ENCODE data around the gene TANC2. TPM values are rescaled to one million over a fixed set of nuclear protein-coding genes. Genes with fewer than 3 reads are reported as not detected.

The TANC2 gene
- total RNA-seq, 3 donors from 2014 or later (not counting 1 experiment from before 2014, with no cell fraction given): 53.9 to 59.9 (median 59.4) TPM

GRCh38 chr17:62925267-62925836 lies 40.7 kb upstream of the TANC2 start:
- DNase-seq (no peak), ATAC-seq (no peak)
- Histone ChIP-seq H3K27ac (ENCODE audit: low read length) (no peak overlapping the region), H3K27me3 (ENCODE audit: control insufficient read depth, insufficient read depth, low read length) (no peaks in the 10 kb centered on the region), H3K4me3 (ENCODE audit: low read length) (no peak overlapping the region), H3K9me3 (ENCODE audit: control insufficient read depth, insufficient read depth, low read length) (no peaks in the 10 kb centered on the region), H3K36me3 (ENCODE audit: control insufficient read depth, insufficient read depth, low read length) (no peaks in the 10 kb centered on the region), H3K4me1 (ENCODE audit: control insufficient read depth, insufficient read depth, low read length) (no peaks in the 10 kb centered on the region)
- TF ChIP-seq CTCF (IDR thresholded peaks at IDR 0.05): no peak
- 91% methylated on average over 3 of the region's 3 CpGs for WGBS (ENCODE audit: insufficient coverage)
- peaks cover 2 to 13% of the 10 kb centered on the region in 2 donors for H3K27me3 Mint-ChIP-seq (ENCODE audit: low read depth in 2 of 2)
- no peaks in the 10 kb centered on the region for H3K36me3 Mint-ChIP-seq
- H3K9me3 Mint-ChIP-seq: no peaks in the 10 kb centered on the region
- no peak overlapping the region for H3K4me3 Mint-ChIP-seq
- no peak overlapping the region for H3K27ac Mint-ChIP-seq
- intact Hi-C loops (cut with micrococcal nuclease): no loop called here
- H3K4me1 Mint-ChIP-seq: no peaks in the 10 kb centered on the region

GRCh38 chr17:62927083-62927482 lies 39.0 kb upstream of the TANC2 start:
- intact Hi-C loops (cut with micrococcal nuclease): no loop called here
- H3K4me1 ChIP-seq (ENCODE audit: control insufficient read depth, insufficient read depth, low read length): no peaks in the 10 kb centered on the region
- H3K4me3 ChIP-seq (ENCODE audit: low read length): no peak overlapping the region
- peaks cover 4 to 6% of the 10 kb centered on the region in 2 donors for H3K27me3 Mint-ChIP-seq (ENCODE audit: low read depth in 2 of 2)
- no peaks in the 10 kb centered on the region for H3K27me3 ChIP-seq (ENCODE audit: control insufficient read depth, insufficient read depth, low read length)
- H3K9me3 Mint-ChIP-seq: no peaks in the 10 kb centered on the region
- no peak for ATAC-seq
- TF ChIP-seq CTCF (IDR thresholded peaks at IDR 0.05): no peak
- no peak for DNase-seq
- H3K27ac ChIP-seq (ENCODE audit: low read length): no peak overlapping the region
- H3K4me1 Mint-ChIP-seq: no peaks in the 10 kb centered on the region
- no peaks in the 10 kb centered on the region for H3K36me3 Mint-ChIP-seq
- no peak overlapping the region for H3K27ac Mint-ChIP-seq
- H3K4me3 Mint-ChIP-seq: no peak overlapping the region
- H3K9me3 ChIP-seq (ENCODE audit: control insufficient read depth, insufficient read depth, low read length): no peaks in the 10 kb centered on the region
- H3K36me3 ChIP-seq (ENCODE audit: control insufficient read depth, insufficient read depth, low read length): no peaks in the 10 kb centered on the region
- WGBS (ENCODE audit: insufficient coverage): 94% methylated on average over 4 of the region's 6 CpGs

- Histone ChIP-seq H3K4me1 (ENCODE audit: control insufficient read depth, insufficient read depth, low read length) (no peaks in the 10 kb centered on the region), H3K9me3 (ENCODE audit: control insufficient read depth, insufficient read depth, low read length) (no peaks in the 10 kb centered on the region), H3K27me3 (ENCODE audit: control insufficient read depth, insufficient read depth, low read length) (no peaks in the 10 kb centered on the region), H3K4me3 (ENCODE audit: low read length) (no peak overlapping the region), H3K36me3 (ENCODE audit: control insufficient read depth, insufficient read depth, low read length) (no peaks in the 10 kb centered on the region), H3K27ac (ENCODE audit: low read length) (no peak overlapping the region)
- Mint-ChIP-seq H3K4me1 (no peaks in the 10 kb centered on the region), H3K4me3 (no peak overlapping the region), H3K27ac (no peak overlapping the region), H3K36me3 (no peaks in the 10 kb centered on the region), H3K27me3 (ENCODE audit: low read depth in 2 of 2) (peaks cover 9 to 16% of the 10 kb centered on the region in 2 donors), H3K9me3 (no peaks in the 10 kb centered on the region)
- DNase-seq (no peak), ATAC-seq (no peak)
- intact Hi-C loops (cut with micrococcal nuclease): no loop called here
- WGBS (ENCODE audit: insufficient coverage): 87% methylated on average over 2 of the region's 2 CpGs
- TF ChIP-seq CTCF (IDR thresholded peaks at IDR 0.05): no peak
These were observed 36.7 kb upstream of the TANC2 start for GRCh38 chr17:62929320-62929719.

GRCh38 chr17:62931101-62931500 lies 34.9 kb upstream of the TANC2 start:
- Mint-ChIP-seq H3K9me3 (no peaks in the 10 kb centered on the region), H3K4me1 (no peaks in the 10 kb centered on the region)

More at GRCh38 chr17:62931101-62931500, 34.9 kb upstream of the TANC2 start:
- Mint-ChIP-seq H3K27ac (no peak overlapping the region), H3K4me3 (no peak overlapping the region), H3K27me3 (ENCODE audit: low read depth in 2 of 2) (peaks cover 16 to 26% of the 10 kb centered on the region in 2 donors), H3K36me3 (no peaks in the 10 kb centered on the region)
- Histone ChIP-seq H3K36me3 (ENCODE audit: control insufficient read depth, insufficient read depth, low read length) (no peaks in the 10 kb centered on the region), H3K27ac (ENCODE audit: low read length) (no peak overlapping the region), H3K4me3 (ENCODE audit: low read length) (no peak overlapping the region), H3K9me3 (ENCODE audit: control insufficient read depth, insufficient read depth, low read length) (no peaks in the 10 kb centered on the region), H3K4me1 (ENCODE audit: control insufficient read depth, insufficient read depth, low read length) (no peaks in the 10 kb centered on the region), H3K27me3 (ENCODE audit: control insufficient read depth, insufficient read depth, low read length) (peaks cover 4% of the 10 kb centered on the region)
- no peak for DNase-seq
- TF ChIP-seq CTCF (IDR thresholded peaks at IDR 0.05): no peak
- 100% methylated on average over 1 of the region's 1 CpG for WGBS (ENCODE audit: insufficient coverage)
- ATAC-seq: no peak
- intact Hi-C loops (cut with micrococcal nuclease): no loop called here

All from natural killer cell (primary cell).